ENCODE data around the gene MKI67.
A peak's percentile ranks its signal among the peaks of the same experiment; 100 is the strongest.
"Not testable (repeated sequence)": the region's sequence is repeated elsewhere in the genome, so short reads cannot be mapped to it uniquely, and the experiment has no call there.

The MKI67 gene

DNA sequence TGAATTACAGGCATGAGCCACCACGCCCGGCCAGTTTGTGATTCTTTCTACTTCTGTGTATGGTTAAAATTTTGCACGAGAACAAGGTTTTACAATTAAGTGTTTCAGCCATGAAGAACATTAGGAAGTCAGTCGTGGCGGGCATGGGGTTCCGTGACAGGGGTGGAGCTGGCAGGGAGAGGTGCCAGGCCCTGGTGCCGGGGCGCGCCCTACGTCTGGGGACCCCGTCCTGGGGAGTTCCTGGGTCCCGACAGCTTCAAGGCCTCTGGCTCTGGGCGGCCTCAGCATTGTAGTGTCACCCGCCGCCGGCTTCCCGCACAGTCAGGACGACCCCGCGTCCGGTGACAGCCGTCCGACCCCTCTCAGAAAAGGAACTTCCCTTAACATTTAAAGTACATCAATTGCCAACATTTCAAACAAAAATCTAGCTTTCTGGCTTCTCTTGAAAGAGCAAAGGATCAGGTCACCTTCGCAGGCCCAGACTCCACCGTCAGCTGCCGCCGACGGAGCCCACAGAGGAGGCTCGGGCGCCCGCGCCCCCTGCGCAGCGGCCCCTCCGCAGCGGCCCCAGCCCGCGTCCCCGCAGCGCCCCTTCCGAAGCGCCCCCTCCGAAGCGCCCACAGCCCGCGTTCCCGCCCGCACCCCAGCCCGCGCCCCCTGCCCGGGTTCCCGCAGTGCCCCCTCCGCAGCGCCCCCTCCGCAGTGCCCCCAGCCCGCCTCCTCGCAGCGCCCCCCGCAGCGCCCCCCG lies 23.2 kb upstream of the MKI67 start:
- no peak for DNase-seq

DNA sequence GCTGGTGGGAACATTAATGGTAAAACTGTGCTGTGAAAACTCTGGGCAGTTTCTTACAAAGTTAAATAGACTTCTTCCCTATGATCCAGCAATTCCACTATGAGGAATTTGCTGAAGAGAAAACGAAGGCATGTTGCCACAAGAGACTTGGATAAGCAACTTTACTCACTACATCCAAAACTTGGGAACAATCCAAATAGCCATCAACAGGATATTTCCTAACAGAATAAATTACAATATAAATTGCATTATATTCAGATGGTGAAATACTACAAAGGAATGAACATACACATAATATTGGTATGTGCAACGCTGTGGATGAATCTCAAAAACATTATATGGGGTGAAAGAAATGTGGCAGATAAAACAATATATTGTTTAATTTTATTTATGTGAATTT lies 21.4 kb upstream of the MKI67 start:
- DNase-seq = no peak

GRCh38 chr10:128147064-128147463 lies 20.8 kb upstream of the MKI67 start:
- DNase-seq = no peak

DNA sequence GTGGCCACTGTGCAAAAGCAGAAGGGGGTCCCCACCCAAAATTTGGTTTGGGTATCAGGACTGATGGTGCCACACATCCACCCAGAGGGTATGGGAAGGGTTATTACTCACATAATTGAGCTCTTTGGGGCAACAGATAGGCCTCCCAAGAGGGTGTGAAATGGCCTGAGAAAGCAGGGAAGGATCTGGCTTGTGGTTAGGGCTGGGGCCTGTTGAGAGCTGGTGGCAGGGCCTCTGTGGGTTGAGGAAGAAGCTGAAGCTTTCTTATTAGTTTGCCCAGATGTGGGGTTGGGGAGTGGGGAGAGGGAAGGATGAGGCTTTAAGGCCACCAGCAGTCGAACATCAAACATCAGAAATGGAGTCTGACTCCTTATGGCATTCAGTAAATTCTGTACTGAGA lies 18.3 kb upstream of the MKI67 start:
- no peak for DNase-seq

- DNase-seq = no peak
Observed at GRCh38 chr10:128143531-128143930, 17.3 kb upstream of the MKI67 start.

- DNase-seq = no peak
Observed at GRCh38 chr10:128140425-128140824, 14.2 kb upstream of the MKI67 start.

- DNase-seq = not testable (repeated sequence)
Observed at GRCh38 chr10:128138429-128138828, 12.2 kb upstream of the MKI67 start.

- no peak for DNase-seq
Observed at GRCh38 chr10:128137877-128138276, 11.7 kb upstream of the MKI67 start.

DNA sequence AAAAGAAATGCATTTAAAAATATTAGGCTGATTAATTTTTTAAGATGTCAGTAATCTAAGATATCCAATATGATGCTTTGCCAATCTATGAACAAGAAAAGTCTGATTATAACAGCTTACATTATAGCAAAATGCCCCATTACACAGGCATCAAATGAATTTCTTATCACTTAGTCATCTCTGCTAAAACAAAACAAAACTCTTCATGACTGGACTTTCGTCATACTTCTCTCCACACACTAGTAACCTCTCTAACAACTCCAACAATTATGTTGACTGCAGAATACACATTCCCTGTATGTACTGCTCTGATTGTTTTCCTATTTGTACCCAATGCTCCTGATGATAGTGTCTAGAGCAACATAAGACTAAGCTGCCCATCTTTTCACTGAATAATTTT lies 3.8 kb upstream of the MKI67 start:
- no peak for DNase-seq

DNA sequence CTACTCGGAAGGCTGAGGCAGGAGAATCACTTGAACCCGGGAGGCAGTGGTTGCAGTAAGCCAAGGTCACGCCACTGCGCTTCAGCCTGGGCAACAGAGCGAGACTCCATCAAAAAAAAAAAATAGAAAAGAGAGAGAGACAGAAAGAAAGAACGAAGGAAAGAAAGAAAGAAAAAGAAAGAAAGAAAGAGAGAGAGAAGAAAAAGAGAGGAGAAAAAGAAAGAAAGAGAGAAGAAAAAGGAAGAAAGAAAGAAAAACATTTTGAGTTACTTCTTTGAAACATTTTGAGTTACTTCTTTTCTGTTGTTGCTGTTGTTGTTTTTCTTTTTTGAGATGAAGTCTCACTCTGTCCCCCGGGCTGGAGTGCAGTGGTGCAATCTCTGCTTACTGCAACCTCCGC lies 2.4 kb upstream of the MKI67 start:
- no peak for DNase-seq

- DNase-seq = peak; percentile 15
Observed at GRCh38 chr10:128125416-128125943, 743 bp downstream of the MKI67 start.

DNA sequence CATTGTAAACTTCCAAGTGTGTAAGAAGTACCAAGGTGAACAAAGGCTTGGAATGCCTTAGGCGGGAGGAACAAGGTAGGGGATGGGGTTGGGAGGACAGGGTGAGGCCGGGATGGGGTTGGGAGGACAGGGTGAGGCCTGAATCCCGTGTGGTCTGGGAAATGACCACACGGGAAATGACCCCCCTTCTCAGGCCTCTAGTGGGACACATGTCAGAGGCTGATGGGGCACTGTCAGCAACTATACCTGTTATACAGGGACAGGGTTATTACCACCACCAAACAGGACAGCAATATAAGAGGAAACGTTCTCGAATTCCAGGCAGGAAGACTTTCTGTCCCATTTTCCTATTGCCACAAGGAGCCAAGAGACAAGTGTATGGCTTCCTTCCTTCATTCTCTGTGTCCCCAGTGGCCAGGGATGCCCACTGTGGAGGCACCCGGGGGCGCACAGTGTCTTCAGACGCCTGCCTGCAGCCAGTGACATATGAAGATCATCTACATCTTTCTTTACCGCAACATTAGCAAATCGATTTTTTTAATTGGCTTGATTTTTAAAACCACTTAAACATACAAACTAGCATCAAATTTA lies 1.3 kb downstream of the MKI67 start:
- no peak for DNase-seq

DNA sequence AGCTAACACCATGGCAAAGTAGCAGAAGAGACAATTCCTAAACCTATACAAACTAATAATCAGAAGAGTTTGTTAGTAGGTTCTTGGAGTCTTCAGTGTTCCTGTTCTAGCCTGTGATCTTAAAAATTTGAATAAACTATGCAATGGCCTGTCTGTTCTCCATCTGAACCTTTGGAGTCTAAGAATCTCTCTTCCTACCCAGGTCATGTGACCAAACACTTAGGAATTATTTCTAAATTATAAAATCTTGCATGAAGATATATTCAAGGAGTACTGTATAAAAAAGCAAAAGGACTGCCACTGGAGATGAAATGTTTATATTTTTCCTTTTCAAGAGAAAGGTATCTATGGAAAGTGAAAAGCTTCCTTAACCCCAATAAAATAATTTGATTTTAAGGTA lies 2.4 kb downstream of the MKI67 start:
- DNase-seq = no peak

DNA sequence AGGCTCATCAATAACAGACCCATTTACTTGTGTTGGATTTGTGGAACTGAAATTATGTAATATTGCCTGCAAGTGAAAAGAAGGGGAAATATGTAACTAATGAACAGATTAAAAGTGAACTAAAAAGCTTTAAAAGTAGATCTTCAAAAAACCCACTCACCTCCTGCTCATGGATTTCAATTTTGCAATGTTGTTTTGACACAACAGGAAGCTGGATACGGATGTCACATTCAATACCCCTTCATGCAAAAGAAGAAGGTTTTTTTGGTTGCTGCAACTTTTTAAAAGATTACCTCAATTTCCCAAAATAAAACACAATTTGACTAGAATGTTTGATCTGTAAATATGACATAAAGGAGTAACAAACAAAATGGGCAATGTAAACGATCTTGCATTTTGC lies 3.3 kb downstream of the MKI67 start:
- no peak for DNase-seq

- DNase-seq = no peak
Observed at GRCh38 chr10:128121750-128122412, 4.3 kb downstream of the MKI67 start.

DNA sequence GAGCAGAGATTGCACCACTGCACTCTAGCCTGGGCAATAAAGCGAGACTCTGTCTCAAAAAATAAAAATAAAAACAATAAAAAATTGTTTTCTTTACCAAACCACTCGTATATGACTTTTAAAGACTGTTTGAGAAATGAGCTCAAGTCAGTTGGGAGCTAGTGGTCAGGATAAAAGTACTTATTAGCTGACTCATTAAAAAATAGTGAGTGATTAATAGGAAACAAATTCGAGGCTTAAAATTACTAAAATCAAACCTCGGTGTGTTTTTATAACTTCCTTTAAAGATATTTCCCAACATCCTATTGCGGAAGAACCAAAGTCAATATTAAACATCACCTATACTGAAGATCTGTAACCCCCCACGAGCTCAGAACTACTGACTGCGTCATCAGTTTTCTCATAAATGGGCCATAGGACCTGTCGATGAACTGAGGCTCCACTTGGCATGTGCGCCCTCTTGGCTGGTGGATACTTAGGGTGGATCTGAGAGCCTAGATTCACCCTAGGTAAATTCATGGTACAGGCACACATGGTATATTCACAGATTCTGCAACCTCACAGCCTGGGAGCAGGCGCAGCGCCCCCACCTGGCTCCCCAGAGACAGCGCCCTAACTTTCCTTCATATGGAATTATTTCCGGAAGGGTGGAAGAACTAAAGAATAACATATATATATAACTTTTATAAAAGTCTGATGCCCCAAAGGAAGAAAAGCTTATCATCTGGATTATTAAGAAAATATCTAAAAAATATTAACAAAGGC lies 9.2 kb downstream of the MKI67 start:
- DNase-seq = no peak

GRCh38 chr10:128116187-128116586 lies 10.0 kb downstream of the MKI67 start:
- DNase-seq = no peak

DNA sequence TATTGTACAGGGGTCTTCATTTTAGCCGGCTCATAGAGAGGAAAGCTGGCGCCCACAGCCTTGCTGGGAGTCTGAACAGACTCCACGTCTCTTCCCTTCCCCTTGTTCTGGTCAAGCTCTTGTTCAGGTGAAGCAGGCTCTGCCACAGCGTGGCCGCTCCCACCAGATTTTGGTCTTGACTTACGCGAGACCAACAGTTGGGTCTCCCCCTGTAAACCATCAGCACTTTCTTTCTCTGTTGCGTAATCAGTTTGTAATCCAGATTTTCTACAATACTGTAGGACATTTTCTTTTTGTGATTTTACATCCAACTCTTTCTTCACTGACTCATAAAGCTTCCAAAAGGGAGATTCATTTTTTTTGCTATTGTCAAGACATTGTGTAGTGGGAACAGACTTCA lies 10.9 kb downstream of the MKI67 start:
- DNase-seq = no peak

GRCh38 chr10:128114901-128115300 lies 11.3 kb downstream of the MKI67 start:
- DNase-seq = no peak

- no peak for DNase-seq
Observed at GRCh38 chr10:128113026-128113425, 13.2 kb downstream of the MKI67 start.

DNA sequence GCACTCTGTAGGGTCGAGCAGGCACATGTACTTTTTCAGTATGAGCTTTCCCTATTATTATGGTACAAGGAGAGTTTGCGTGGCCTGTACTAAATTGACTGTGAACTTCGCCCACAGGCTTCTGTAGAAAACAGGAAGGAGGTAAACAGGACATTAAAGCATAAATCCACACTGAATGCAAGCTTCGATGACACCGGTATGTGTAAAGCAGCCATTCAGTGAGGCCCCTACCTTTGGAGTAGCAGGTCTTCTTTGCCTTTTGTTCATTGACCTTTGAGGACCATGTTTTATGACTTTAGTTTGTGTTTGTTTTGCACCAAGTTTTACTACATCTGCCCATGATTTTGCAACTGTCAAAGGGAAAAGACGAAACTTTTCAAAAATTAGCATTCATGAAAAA lies 14.5 kb downstream of the MKI67 start:
- DNase-seq = no peak

DNA sequence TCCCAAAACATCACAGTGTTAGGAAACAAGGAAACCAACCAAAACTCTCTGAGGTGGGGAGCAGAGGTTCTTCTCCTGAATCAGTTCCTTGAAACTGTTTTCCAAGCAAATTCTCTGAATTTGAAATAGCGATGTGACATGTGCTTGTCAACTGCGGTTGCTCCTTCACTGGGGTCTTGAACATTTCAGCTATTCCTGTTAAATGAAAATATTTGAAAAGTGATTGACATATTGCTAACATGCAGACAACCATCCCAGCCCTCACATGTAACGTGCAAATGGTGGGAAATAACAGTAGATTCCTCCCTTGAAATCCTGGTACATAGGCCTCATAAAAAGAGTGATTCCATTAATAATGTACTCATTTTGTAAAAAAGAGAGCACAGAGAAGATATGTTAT lies 15.9 kb downstream of the MKI67 start:
- DNase-seq = no peak

GRCh38 chr10:128109707-128110106 lies 16.5 kb downstream of the MKI67 start:
- DNase-seq = no peak
